ENCODE data around the gene ATP9A.

DNA sequence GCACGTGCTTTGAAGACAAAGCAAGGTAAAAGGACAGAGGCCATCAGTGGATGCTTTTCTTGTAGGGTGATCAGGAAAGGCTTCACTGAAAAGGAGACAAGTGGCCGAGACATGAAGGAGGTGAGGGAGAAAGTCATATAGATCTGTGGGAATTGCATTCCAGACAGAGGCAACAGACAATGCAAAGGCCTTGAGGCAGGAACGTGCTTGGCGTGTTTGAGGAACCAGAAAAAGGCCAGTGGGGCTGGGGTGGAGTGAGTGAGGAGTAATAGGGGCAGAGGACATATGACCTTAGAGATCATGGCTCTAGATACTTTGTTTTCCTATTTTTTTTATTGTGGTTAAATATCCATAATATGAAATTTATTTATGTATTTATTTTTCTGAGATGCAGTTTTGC is 44.7 kb upstream of the ATP9A start:
- TF ChIP-seq, protein P1, sequence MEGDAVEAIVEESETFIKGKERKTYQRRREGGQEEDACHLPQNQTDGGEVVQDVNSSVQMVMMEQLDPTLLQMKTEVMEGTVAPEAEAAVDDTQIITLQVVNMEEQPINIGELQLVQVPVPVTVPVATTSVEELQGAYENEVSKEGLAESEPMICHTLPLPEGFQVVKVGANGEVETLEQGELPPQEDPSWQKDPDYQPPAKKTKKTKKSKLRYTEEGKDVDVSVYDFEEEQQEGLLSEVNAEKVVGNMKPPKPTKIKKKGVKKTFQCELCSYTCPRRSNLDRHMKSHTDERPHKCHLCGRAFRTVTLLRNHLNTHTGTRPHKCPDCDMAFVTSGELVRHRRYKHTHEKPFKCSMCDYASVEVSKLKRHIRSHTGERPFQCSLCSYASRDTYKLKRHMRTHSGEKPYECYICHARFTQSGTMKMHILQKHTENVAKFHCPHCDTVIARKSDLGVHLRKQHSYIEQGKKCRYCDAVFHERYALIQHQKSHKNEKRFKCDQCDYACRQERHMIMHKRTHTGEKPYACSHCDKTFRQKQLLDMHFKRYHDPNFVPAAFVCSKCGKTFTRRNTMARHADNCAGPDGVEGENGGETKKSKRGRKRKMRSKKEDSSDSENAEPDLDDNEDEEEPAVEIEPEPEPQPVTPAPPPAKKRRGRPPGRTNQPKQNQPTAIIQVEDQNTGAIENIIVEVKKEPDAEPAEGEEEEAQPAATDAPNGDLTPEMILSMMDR (IDR thresholded peaks at IDR 0.05) = no peak
- no peak for TF ChIP-seq POLR2A (IDR thresholded peaks at IDR 0.05)
- no peak for TF ChIP-seq EP300 (IDR thresholded peaks at IDR 0.05)

Measured in tibial nerve (tissue), 4 donors.